Epidermal melanocyte (primary cell): ENCODE measurements around the gene EIF4EBP2.
A peak's percentile ranks its signal among the peaks of the same experiment; 100 is the strongest.

Experiments
- DNase-seq: peaks from one replicate; pipeline ENCODE4 v3.0.0; 2011; ENCODE audit warnings: low spot score; ENCODE audit not compliant: insufficient read length

The EIF4EBP2 gene

DNA sequence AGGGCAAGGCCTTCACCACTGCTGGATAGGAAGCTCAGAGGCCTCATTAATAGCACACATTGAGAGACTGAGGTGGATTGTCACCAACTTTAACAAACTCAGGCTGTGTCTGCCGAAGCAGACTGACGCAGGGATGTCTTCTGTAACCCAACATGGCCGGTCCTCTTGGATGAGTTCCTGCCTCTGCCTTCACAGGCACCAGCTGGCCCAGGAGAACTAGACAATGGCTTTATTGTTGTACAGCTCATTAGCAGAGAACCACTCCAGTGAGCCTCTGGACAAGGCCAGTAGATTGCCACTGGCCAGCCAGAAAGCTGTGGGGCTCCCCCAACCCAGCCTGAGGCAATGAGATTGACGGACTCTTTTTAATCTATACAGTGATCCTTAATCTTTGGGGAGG, 28.2 kb downstream of the EIF4EBP2 start:
- DNase-seq = peak; percentile 65

DNA sequence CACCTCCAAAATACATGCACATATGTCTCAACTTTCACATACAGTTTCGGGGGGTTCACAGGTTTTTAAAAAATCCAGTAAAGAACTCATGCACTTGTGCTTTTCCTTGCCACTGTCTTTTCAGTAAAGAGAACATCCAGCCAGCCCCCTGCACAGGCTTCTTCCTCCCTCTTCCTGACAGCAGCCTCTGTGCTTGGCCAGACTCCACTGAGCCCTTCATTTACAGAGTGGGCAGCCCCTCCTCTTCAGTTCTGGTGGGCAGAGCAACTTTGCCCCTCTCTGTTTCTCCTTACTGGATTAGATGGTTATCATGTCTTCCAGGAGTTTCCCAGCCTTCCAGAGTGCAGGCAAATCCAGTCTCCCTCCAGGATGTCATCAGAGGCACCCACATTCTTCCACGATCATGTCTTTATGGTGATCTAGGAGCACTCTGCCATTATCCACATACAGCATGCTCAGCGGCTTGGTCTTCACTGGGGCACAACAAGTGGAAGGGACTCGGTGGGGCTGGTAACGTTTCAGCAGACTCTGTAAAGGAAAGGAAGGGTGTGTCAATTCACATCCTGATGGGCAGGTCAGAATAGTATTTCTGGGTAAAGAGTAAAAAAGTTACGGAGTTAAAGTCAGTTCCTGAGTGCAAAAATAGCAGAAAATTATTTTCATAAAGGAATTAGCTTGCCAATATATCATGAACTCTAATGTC, 28.8 kb downstream of the EIF4EBP2 start:
- DNase-seq = no peak

DNA sequence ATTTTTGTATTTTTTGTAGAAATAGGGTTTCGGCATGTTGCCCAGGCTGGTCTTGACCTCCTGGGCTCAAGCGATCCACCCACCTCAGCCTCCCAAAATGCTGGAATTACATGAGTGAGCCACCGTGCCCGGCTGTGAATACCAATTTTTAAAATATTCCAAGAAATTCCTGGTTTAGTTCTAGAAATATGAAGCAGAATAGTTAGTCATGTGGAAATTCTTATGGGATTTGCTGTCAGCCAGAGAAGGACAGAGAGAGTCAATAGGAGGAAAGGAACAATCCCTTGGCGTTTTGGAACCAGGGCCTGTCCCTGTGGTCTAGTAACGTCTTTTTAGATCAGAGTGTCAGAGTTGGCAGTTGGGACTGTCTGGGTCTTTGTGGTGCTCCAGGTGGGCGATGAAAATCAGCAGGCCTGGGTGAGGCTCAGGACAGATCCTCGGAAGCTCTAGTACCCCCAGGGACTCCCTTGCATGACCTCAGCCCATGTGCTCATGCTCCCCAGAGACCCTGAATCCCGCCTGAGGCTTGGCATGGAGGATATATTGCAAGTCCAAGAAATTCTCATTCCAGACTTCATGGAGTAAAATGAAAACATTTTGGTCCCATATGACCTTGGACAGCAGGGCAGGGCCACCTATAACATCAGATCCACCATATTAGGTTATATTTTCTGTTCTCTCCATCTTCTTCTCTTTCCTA, 29.8 kb downstream of the EIF4EBP2 start:
- DNase-seq = no peak

DNA sequence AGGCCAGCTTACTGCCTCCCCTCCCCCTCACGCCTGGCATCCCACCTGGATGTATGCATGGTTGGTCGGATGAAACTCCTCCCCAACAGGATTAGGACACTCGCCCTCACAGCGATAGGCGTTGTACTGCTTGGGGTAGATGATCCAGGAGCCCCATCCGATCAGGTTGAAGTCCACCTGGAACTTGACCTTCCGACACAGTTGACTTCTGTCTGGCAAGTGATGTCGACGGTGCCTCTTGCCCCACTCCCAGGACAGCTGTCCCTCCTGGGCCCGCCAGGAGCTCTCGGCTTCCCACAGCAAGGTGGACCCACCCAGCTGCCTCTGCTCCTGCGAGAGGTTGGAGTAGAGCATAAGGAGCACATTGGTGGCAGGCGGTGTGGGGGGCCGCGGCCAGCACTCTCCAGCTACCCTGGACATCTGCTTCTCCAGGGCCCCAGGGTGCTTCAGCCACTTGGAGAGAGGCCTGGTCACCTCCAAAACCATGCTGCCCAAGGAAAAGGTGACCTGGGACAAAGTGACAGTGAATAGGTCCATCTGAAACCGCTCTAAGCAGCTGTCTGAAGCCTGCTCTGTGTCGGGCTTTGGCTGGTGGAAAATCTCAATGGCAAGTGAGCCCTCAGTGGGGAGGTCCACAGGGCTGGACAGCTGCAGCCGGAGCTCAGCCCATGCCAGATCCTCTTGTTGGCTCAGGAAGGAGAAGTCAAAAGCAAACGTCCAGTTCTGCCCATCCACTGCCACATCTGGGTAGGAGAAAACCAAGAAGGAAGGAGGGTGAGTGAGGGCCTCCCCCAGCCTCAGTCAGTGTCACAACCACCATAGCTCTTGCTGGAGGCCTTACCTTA, 31.5 kb downstream of the EIF4EBP2 start:
- no peak for DNase-seq

DNA sequence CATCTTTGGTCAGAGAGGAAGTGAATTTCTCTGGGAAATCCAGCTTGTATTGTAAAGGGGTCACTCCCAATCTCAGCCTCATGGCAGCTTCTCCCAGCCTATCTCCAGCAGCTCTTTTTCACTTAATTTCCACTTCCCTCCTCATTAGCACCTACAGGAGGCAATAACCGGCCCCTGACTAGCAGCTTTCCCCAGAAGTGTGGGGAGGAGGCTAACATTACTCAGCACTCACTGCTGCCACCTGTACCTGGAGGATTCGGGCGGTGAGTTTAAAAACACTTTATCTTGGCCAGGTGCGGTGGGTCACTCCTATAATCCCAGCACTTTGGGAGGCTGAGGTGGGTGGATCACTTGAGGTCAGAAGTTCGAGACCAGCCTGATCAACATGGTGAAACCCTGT, 33.8 kb downstream of the EIF4EBP2 start:
- no peak for DNase-seq

DNA sequence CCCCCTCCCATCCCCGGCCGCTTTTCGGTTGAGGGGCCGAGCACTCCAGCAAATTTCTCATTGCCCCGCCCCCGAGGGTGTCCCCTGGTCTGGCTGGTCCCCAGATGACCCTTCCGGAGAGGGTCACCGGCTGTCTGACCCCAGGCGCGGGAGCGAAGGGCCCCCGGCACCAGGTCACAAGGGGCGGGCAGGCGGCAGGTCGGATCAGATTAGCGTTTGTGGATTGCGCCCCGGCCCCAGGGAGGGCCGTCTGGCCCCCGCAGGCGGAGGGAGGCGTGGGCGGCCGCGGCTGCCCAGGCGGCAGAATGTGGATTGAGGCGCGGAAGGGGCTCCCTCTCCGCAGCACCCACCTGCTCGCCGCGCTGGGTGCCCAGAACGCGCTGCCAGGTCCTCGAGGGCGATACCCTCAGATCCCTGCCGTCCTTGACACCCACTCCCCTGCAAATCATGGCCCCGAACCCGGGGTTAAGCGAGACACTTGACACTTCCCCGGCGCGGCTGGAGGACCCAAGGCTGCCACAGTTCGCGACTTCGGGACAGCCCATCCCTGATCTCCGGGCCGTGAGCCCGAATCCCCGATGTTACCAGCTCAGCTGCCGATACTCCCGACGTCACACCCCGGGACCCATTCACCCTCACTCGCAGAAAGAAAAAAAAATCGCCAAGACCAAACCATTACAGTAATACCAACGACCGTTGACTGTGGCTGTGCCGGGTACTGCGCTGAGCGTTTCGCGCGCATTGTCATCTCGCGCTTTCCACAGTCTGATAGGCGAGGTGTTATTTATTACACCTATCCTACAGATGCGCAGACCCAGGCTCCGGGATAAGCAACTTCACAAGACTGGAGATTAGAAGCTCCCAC, 36.6 kb downstream of the EIF4EBP2 start:
- DNase-seq = no peak

DNA sequence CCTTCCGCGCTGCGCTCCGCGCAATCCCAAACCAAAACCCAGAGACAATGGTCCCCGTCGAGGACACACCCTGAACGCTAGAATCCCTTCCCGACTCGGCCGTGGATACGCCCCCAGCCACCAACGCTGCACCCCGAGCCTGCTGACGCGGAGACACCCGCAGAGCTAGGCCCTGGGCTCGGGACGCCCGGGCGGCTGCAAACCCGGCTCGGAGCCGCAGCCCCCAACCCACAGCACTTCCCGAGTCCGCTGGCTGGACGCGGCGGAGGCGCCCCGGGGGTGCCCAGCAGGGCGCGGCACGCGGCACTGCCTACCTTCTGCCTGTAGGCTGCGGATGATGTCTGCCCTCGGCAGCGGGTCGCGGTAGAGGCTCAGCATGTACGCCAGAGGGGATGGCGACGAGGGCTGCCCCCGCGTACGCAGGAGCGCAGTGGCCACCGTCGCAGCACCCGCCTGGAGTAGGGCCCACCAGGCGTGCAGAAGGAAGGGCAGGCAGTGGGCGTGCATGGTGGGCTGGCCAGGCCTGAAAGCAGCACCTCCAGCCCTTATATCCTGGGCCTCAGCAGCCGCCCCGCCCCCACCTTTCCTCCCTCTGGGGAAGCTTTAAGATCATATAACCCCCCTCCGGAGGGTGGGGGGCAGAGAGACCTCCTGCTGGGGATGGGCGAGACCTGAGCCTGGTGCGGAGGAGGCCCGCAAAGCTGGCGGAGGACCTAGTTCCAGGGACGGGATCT, 37.4 kb downstream of the EIF4EBP2 start, which contains the start of gene NODAL:
Gene NODAL (minus strand): TSS at position 521 of the 734 bp plus-strand sequence. CDS start 14 bp downstream, at position 507.
- DNase-seq = no peak

DNA sequence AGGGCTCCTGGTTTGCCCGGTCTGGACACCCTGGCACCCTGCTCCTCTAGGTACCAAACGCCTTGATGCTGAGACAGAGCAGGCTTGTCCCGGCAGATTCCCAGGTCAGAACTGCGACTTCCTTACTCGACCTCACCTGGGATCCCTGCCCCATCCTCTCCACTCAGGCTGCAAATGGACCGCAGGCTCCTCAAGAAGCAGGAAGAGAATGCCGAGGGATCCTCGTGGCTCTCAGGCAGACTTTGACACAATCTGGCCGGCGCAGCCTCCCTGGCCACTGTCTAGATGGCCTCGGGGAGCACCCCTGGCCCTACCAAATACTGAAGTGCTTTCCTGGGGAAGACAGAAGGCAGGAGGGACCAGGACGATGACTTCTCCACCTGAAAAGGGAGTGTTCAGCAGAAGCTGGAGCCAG, 38.0 kb downstream of the EIF4EBP2 start:
- no peak for DNase-seq

DNA sequence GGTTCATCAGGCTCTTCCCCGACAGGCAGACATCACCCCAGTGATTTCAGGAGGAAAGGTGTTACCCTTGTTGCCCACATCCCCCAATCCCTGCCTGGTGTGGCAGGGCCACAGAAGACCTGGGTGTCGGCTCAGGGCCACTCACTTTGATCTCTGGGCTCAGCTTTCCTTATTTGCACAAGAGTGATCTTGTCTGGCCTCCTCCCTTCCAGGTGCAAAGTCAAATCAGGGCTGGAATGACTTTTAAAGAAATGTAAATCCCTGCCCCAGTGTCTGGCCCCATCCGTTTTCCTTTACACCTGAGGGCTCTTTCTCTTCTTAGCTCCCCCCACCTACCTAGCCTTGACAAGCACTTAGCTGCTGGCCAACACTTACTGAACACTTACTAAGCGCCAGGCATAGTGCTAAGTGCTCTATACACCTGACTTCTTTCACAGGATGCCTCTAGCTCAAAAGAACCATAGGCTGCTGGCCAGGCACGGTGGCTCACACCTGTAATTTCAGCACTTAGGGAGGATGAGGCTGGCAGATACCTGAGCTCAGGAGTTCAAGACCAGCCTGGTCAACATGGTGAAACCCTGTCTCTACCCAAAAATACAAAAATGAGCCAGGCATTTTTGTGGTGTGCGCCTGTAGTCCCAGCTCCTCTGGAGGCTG, 38.5 kb downstream of the EIF4EBP2 start:
- DNase-seq = no peak

DNA sequence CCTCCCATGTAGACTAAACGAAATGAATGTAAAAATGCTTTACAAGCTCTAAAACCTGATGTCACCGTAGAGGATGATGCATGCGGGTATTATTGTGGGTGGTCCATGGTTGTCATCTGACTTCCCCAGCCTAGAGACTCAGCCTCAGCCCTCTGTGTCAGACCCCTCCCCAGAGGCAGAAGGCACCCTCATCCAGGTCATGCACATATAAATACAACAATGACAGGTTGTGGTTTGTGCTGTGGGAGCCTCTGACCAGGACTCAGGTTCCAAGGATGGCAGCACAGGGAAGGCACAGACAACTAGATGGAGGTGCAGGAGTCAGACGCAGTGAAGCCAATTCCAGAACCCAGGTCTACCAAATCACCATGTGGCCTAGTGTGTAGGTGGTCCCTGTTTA, 40.8 kb downstream of the EIF4EBP2 start:
- no peak for DNase-seq

DNA sequence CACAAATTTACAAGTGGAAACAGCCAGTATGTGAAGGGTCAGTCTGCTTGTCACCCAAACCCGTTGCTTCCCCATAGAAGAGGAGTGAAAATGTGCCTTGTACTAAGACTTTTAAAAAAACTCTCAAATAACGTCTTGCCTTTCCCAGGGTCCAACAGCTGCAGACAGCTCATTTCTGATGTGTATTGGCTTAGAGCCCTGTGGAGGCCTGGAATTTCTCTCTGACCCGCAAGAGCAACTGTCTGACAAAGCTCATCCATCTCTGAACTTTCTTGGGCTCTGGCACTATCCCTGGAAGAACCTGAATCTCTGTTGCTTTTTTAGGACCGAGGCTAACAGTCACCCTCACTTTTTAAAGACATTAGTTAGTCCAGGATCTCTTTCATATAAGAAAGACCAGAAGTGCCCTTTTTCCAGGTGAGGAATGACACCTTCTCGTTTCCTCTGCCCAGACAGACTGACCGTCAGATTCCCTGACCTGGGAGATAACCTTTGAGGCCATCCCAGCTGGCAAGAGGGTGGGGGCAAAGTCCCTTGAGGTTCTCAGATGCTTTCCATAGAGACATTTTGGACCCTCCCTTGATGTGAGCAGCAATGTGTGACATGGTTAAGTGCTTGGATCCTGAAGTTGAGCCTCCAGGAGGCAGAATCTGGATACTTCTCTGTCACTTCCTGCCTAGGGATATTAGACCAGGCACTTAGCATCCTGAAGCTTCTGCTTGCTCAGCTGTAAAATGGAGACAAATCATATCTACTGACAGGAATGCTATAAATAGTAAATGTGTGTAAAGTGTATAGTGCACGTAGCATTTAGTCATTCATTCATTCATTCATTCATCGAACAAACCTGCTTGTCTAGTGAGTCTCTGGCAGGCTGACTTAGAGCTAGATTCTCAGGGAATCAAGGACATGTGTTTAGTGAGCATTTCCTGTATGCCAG, 42.0 kb downstream of the EIF4EBP2 start:
- no peak for DNase-seq

DNA sequence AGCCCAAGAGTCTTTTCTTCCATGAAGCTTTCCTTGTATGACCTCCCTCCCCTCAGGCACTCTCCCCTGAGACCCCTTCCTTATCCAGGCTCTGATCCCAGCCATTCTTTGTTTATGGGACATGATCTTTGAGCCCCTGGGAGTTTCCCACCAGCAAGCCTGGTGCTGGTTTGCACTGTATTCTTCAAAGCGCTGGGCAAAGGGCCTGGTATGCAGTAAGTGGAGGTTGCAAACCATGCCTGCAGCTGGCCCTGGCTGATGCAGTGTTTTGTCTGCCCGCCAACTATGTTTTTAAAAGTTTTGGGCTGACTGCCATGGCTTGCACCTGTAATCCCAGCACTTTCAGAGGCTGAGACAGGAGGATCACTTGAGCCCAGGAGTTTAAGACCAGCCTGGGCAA, 44.3 kb downstream of the EIF4EBP2 start:
- no peak for DNase-seq

DNA sequence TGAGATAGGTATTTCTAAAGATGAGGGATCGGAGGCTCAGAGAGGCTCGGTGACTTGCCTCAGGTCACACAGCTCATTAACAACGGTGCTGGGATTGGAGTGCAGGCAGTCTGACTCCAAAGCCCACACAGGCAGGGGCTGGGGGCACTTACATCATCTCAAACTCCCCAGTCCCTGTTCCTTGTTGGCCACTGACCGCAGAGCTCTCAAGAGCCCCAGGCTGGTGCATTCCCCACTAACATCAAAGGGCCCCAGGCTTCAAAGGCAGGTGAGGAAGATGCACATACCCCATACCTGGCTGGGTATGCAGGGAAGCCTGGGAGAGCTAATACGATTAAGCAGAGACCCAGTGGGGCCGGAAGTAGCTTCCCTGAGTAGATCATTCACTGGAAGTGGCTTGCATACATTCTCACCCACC, 51.3 kb downstream of the EIF4EBP2 start:
- no peak for DNase-seq

DNA sequence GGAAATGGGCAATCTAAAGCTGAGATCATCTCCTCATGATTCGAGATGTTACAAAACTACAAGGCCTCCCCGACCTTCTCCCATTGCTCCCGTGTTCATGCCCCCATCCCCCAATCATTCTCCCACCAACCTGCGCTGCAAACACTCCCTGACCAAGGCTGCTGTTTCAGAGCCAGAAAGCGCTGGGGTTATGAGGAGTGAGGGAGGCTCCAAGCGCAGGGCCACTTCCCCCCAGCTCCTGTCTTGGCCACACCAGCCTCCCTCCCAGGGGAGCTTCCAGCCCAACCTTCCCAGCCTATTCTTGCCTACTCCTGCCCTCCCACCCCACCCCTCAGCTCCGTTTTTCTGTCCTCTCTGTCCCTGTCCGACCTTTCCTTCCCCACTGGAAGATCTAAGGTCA, 52.2 kb downstream of the EIF4EBP2 start:
- DNase-seq = no peak

DNA sequence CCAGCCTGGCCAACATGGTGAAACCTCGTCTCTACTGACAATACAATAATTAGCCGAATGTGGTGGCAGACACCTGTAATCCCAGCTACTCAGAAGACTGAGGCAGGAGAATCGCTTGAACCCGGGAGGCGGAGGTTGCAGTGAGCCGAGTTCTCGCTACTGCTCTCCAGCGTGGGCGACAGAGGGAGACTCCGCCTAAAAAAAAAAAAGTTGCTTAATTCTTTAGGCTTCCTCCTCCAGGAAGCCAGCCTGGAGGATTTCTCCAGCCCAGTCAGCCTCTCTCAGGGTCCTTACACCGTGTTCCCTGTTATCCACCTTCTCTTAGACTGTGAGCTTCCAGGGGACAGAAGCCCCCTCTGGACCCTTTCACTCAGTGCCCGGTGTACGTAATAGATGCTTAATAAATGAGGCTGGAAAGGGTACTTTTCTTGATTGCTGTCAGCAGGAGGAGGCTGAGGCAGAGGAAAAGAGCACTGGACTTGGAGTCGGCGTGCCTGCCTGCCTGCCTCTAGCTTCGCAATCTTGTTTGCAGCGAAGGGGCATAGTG, 53.9 kb downstream of the EIF4EBP2 start:
- DNase-seq = no peak

DNA sequence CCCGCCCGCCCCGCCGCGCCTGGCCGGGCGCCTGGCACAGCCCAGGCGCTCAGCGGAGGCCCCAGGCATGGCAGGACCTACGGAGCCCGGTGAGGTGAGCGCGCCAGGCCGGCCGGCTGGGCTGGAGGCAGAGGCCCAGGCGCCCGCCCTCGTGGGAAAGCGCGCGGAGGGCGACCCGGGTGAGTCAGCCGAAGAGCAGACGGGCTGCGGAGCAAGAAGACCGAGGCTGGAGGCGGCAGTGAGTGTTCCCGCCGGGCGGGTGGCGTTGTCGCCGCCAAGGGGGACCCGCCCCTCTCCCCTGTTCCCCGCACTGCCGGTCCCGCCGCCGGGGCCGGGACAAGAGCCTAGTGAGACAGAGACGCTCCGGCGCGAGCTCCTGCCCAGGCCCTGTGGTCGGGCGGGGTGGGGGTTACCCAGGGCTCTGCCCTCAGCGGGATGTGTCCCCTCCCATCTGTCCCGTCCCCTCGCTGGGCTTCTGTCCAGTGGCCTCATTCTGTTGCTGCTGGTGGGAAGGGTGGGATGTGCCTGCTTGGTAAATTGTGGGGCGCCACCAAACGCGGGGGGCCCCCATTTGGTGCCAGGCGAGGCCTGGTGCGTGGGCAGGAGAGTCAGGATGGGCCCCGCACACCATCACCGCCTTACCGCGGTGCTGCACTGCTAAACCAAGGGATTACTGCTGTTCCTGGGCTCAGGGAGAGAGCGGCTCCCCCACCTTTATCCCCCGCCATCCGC, 54.5 kb downstream of the EIF4EBP2 start:
- DNase-seq = no peak

DNA sequence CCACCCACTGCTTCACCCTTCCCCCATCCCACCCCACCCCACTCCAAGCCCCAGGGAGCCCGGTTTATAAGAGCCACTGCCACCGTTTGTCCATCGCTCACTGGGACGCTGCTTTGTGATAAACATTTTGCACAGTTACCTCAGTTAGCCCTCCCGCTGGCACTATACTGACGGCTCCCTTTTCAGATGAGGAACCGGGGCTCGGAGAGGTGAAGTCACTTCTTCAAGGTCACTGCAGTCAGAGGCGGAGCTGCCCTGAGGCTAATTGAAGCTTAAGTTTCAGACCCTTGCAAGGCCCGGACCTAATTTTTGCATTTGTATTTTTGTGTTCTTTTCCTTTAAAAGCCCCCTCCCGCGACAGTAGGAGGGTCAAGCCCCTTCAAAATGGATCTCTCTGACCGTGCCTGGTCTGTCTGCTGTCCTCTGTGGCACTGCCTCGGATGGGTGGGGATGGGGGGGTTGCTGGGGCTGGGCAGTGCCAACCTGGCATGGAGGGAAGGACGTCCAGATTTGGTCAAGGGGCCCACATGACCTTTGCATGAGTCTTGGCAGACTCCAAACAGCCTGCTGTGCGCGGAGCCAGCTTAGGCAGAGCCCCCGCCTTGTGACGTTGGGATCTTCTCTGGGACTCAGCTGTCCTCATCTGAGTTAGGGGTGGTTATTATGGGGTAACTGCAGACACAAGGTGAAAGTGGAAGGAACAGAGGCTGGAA, 55.3 kb downstream of the EIF4EBP2 start:
- DNase-seq = no peak
